Activated T-cell treated with anti-CD3 and anti-CD28 coated beads for 4 hours (primary cell): ENCODE data around the gene CITED2.

Experiments used
- DNase-seq: peaks from one replicate; pipeline ENCODE4 v3.0.0-alpha.2; 2020

The CITED2 gene

DNA sequence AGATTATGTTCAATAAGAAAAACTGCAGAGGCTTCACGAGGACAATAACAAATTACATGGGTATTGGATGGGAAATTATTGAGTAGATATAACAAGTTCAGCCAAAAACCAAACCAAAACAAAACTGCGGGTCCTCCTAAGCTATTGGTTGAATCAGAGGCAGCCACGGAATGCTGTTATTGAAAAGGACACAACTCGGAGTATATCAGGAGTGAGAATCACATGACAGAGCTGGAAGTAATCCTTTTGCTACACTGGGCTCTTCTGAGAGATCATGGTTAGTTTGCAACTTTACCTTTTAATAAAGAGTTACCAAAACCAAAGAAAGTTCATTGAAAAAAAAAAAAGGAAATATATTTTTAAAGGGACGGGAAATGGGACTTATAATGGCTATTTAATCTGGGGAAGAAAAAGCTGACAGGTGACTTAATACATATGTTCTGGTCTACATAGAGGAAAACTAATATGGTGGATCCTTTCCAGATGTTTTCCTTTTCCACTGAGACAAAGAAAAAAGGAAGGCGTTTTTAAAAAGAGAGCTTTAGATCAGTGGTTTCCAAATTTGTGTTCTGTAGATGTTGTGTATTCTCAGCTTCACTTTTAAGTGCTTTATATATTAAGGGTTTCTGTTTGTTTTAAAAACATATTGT is 6.9 kb upstream of the CITED2 start:
- DNase-seq: no peak

GRCh38 chr6:139380611-139381010 is 6.2 kb upstream of the CITED2 start:
- DNase-seq: no peak

- DNase-seq: no peak
Measured at GRCh38 chr6:139380168-139380567, 5.7 kb upstream of the CITED2 start.

- no peak for DNase-seq
Measured at GRCh38 chr6:139378882-139379341, 4.5 kb upstream of the CITED2 start.

DNA sequence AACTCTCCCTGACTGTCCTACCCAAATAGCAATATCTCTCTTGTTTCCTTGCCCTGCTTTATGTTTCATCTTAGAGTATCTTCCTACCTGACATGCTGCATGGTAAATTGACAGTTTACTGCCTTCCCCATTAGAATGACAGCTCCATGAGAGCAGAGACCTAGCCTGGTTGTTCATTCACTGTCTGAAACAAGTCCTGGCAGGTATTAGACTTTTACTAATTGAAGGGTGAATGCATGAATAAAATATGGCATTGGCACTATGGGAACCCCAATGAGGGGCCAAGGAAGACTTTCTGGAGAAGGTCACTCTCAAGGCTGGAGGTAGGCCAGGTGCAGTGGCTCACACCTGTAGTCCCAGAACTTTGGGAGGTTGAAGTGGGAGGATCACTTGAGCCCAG is 3.8 kb upstream of the CITED2 start:
- DNase-seq: no peak

GRCh38 chr6:139376604-139377218 is 2.3 kb upstream of the CITED2 start:
- DNase-seq: no peak

GRCh38 chr6:139376017-139376330 is 1.5 kb upstream of the CITED2 start:
- no peak for DNase-seq

DNA sequence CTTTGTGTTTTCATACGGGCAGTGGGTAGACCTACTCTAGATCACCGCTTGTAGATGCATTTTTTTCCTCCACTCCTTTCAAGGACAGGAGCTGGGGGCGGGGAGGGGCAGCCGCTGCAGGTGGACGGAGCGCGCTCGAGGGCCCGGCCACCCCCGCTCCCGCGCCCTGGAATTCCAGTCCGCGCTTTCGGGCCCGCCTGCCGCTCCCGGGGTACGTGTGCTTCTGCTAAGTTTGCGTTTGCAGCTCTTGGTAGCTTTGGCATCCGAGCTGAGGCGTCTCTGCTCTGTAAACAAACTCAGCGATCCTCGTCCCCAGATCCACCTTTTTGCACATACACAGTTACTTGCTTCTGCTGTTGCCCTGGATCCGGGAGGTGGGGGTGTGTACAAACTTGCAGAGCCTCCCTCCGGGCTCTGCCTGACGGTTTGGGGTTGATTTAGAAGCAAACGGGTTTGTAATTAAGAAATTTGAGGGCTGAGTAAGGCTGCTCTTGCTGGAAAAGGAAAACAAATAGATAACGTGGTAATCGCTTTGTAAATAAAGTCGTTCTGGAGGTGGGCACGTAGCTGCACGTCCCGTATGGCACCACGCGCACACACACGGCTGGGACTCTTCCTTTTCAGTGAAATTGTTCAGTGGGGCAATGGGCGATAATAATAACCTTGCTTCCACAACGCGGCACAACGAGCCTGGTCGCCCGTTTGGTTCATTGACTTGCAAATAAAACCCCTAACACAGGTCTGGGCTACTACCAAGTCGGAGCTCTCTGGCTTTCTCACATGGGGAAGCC is 973 bp upstream of the CITED2 start:
- peak; percentile 71 for DNase-seq

DNA sequence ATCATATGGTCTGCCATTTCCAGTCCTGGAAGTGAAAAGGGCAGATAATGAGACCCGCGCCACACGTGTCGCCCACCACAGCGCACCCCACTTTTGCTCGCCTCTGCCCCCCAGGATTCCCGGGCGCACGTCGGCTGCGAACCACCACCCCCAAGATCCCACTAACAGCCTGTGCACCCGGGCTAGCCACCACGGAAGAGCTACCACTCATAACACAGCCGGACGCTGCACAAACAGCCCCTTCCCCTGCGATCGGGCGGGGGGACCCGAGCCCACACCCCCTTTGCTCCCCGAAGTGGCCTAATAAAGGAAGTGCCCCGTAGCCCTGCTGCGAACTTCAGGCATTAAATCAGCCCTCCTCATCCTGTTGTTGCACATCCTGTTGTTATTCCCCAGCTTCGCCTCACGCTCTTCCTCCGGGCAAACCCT is 506 bp downstream of the CITED2 start:
- no peak for DNase-seq

DNA sequence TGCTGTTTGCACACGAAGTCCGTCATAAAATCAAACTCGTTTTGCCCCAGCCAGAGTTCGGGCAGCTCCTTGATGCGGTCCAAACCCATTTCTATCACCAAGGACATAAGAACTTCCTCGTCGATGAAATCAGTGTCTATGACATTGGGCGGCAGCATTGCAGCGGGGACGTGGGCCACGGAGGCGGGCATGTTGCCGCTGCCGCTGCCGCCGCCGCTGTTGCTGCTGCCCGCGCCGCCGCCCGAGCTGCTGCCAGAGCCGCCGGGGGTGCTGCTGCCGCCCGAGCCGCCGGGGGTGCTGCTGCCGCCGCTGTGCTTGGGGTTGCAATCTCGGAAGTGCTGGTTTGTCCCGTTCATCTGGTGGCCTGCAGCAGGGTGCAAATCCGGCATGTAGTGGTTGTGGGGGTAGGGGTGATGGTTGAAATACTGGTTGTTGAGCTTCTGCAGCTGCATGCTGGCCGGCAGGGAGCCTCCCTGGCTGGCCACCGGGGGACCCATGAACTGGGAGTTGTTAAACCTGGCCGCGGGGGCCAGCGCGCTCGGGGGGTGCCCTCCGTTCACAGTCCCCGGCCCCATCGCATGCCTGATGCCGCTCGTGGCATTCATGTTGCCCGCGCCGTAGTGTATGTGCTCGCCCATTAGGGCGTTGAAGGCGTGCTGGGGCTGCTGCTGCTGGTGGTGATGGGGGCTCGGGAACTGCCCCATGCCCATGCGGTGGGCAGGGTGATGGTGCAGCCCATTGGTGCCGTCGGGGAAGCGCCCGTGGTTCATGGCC is 1.1 kb downstream of the CITED2 start:
- peak; percentile 49 for DNase-seq

- no peak for DNase-seq
Measured at GRCh38 chr6:139372326-139373153, 1.9 kb downstream of the CITED2 start.

- DNase-seq: no peak
Measured at GRCh38 chr6:139371421-139372203, 2.8 kb downstream of the CITED2 start.

DNA sequence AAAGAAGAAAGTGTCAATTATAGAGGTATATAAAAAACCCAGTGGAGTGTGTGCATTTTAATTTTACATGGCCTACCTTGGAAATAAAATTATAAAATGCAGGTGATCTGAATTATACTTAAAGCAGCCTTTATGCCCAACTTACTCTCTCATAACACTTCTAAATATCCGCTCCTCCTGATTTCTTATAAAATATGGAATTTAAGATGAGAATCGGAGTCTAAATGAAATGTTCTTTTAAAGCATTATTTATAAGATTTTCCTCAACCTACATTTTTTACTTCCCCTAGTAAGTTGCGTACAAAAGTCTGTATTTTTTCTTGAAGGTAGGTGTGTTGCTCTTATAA is 3.5 kb downstream of the CITED2 start:
- DNase-seq: no peak

DNA sequence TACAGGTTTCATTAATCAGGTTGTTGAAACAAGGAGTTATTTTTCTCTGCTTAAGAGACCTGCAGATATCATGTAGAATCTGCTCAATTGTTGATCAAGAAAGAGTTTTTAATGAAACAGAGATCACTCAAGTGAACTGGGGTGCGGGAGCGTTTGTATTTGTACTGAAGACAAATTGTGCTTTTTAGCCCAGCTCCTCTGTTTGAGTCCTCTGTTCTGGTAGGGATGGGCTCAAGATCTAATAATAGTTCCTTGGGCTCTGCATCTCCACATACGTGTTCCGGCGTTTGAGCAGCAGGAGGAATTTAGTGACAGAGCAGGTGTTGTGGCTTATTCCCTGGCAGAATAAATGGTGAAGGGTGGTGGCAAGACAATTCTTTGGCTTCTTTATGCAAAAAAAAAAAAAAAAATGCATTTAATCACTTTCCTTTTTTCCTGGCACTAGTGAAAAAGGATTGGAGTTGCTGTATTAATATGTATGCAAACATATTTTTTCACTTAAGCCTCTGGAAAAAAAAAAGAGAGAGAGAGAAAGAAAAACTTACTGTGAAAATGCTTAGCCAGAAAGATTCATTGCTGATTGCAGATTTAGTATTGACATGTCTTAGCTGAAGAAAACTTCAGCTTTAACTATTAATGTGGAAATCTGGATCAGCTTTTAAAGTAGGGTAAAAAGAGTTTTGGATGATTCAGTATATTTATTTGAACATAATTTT is 4.0 kb downstream of the CITED2 start:
- DNase-seq: no peak

DNA sequence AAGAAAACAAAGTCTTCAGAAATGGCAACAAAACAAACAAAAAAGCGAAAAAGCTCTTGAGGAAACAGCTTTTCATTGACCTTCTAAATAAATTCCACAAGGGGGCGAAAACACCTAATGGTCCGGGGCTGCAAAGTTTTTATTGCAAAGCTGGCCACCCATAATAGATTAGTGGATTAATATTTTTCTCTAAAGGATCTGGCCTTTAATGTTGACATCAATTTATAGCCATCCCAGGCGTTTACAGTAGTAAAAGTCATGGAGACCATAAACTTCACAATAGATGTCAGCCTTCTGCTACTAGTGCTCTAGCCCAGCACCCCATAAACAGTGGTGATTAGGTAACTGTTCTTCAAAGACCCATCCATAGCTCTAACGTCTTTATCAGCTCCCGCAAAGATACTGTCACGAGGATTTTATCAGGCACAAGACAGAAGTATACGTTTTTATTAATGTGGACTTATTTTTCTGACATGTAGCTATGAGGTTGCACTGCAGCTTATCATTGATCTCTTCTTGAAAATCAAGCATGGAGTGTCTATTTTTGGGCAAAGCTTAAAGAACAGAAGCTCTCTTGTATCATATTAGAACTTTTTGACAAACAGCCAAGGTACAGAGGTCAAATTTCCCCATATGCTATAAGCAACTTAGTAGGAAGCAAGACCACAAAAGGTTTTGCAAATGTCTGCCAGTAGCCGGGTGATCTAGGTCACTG is 4.7 kb downstream of the CITED2 start:
- no peak for DNase-seq

- DNase-seq: no peak
Measured at GRCh38 chr6:139369068-139369467, 5.4 kb downstream of the CITED2 start.

DNA sequence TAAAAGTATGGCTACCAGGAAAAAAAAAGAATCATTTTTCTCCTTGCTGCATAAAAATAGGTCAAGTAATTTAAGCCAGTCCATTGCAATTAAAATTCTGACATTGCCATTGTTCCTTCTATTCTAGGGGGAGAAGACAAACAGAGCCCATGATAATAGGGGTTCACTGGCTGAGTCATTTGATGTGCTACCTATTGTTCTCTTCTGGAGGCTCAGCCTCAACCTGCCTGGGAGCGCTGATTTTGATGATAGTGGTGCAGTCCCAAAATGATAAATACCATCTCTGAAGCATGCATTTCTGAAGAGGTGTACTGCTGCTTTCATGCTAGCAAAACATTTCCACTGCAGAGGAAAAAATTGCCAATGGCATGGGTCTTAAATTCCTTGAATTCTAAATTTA is 5.8 kb downstream of the CITED2 start:
- DNase-seq: no peak

GRCh38 chr6:139367810-139368351 is 6.6 kb downstream of the CITED2 start:
- no peak for DNase-seq

GRCh38 chr6:139364982-139365379 is 9.5 kb downstream of the CITED2 start:
- DNase-seq: no peak
